A172 (cell line): Measurements from ENCODE around the gene HERPUD2. TPM values are rescaled to one million over a fixed set of nuclear protein-coding genes. Genes with fewer than 3 reads are reported as not detected.
A peak's percentile ranks its signal among the peaks of the same experiment; 100 is the strongest.
"Not testable (repeated sequence)": the region's sequence is repeated elsewhere in the genome, so short reads cannot be mapped to it uniquely, and the experiment has no call there.

Experiments used
- DNase-seq: peaks from one replicate; pipeline ENCODE4 v3.0.0-alpha.2; 2015; ENCODE audit warnings: low spot score
- total RNA-seq: library from RNA; depleted of rRNA; stranded (reverse); fragments of >200 nt; shearing (Covaris generic); gene quantifications from 2 replicates; pipeline ENCODE4 v1.2.3, GENCODE V29; 2014

Gene HERPUD2
- total RNA-seq, 1 experiment from 2014 or later = 19.6 TPM

DNA sequence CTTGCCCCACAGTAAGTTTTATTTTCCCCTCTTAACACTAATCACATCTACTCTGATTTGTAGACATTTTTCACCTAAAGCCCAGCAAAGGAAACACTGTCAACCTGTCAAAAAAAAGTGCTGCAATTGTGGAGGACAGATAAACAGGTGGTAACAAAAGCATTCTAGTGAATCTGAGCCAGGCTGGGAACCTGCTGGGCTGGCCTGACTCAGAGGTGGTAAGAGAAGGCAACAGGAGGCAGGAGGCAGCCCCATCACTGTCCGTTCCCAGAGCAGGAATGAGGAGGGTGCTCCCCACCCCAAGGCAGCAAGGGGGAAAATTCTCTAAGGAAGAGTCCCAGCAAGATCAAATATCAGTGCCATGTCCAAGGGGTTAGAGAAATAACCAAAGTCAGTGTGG lies 19.5 kb upstream of the HERPUD2 start:
- DNase-seq = no peak

DNA sequence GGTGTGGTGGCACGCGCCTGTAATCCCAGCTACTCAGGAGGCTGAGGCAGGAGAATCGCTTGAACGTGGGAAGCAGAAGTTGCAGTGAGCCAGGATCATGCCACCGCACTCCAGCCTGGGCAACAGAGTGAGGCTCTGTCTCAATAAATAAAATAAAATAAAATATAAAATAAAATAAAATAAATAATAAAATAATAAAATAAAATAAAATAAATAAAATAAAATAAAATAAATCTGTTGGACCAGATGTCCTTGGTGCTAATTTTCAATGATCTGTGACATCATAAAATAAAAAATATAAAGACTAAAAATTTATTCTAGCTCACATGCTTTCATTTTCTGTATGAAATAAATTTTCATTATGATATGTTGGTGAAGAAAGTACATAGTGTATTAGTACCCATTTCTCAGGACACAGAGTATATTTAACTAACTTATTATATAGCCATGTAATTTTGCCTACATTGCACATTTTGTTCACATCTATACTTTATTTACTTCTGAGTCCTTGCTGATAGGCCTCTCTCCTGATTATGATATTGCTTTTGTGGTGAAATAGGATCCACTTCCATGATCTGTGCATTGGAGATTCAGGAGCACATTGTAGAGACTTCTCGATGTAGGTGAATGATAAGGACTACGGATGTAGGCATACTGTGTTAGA lies 17.8 kb upstream of the HERPUD2 start:
- no peak for DNase-seq

- peak; percentile 31 for DNase-seq
Observed at GRCh38 chr7:35707422-35707821, 12.5 kb upstream of the HERPUD2 start.

- peak; percentile 47 for DNase-seq
Observed at GRCh38 chr7:35705932-35706461, 11.1 kb upstream of the HERPUD2 start.

- DNase-seq = no peak
Observed at GRCh38 chr7:35704261-35704660, 9.3 kb upstream of the HERPUD2 start.

DNA sequence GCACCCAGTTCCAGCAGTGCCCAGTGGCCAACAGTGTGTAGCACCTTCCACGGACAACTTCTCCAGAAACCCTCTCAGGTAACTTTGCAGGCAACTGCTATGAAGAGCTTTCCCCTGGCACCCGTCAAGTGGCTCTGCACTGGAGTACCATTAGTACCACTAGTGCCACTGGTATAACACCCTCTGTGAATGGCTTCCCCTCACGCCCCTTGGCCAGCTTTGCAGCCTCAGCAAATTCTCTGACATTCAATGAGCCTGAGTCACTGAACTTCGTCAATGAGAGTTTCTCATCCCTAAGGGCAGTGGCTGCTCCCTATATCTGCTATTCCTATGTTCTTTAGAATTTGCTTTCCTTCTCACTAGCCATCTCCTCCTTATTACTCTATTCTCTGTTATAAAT lies 7.6 kb upstream of the HERPUD2 start:
- DNase-seq = no peak

DNA sequence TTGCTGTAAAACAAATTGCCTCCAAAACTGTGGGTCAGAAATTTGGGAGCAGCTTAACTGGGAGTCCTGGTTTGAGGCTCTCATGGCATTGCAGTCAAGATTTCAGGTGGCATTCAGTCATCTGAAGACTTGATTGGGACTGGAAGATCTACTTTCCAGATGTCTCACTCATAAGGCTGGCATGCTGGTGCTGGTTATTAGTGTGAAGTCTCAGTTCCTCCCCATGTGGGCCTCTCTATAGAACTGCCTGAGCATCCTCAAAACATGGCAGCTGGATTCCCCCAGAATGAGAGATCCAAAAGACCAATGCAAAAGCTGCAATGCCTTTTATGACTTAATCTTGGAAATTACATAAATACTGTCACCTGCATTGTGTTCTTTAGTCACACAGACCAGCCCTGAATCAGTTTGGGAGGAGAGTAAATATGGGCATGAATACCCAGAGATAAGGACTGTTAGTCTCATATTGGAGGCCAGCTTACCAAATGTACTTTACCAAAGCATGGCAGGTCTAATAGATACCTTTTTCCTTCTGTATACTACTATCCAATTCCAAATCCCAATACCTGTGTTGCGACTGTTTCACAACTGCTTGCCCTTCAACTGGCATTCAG lies 6.5 kb upstream of the HERPUD2 start:
- no peak for DNase-seq

DNA sequence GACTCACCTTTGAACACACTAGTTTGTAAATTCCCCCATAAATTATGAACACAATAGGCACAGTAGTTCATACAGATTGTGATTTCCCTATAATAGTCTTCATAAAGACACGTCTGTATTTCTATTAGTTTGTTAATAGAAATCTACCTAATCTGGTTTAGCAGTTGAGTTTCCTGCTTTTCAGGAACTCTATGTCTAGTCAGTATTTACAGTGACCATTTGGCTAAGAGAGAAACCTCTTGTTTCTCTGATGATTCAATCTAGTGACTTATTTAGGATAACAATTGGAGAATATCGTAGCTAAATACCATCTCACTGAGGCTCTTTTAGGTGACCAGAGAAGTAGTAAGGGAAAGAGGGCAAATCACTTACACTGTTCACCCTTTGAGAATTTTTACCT lies 5.9 kb upstream of the HERPUD2 start:
- DNase-seq = no peak

DNA sequence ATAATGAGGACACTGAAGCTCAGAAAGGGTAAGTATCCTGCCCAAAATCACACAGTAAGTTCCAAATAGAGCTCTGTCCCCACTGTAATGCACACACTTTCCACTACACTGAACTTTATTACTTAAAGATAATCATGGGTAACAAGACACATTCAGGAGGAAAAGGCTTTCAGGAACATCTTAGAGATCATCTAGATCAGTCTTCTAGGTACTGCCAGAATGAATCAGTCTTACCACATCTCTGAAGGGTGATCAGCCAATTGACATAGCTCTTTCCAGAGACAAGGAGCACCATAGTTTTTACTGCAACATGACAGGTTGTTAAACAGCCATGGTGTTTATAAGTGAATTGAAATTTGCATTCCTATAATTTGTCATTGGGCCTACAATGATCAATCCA lies 5.4 kb upstream of the HERPUD2 start:
- DNase-seq = no peak

GRCh38 chr7:35699796-35700305 lies 4.9 kb upstream of the HERPUD2 start:
- no peak for DNase-seq

DNA sequence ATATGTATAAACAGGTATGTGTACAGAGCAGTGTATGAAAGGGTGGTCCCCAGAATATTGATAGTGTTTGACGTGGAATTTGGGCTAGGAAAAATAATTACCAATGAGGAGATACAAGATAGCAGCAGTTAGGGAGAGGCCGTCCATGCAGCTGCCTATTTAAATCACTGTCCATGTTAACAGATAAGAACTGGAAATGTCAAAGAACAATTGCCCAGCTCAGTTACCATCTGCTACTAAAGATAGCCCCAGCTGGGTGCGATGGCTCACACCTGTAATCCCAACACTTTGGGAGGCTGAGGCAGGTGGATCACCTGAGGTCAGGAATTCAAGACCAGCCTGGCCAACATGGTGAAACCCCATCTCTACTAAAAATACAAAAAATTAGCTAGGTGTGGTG lies 3.4 kb upstream of the HERPUD2 start:
- not testable (repeated sequence) for DNase-seq

GRCh38 chr7:35697414-35698175 lies 2.7 kb upstream of the HERPUD2 start:
- DNase-seq = peak; percentile 85

- DNase-seq = no peak
Observed at GRCh38 chr7:35695987-35696386, 1.1 kb upstream of the HERPUD2 start.

GRCh38 chr7:35695473-35695850 lies 527 bp upstream of the HERPUD2 start:
- peak; percentile 47 for DNase-seq

DNA sequence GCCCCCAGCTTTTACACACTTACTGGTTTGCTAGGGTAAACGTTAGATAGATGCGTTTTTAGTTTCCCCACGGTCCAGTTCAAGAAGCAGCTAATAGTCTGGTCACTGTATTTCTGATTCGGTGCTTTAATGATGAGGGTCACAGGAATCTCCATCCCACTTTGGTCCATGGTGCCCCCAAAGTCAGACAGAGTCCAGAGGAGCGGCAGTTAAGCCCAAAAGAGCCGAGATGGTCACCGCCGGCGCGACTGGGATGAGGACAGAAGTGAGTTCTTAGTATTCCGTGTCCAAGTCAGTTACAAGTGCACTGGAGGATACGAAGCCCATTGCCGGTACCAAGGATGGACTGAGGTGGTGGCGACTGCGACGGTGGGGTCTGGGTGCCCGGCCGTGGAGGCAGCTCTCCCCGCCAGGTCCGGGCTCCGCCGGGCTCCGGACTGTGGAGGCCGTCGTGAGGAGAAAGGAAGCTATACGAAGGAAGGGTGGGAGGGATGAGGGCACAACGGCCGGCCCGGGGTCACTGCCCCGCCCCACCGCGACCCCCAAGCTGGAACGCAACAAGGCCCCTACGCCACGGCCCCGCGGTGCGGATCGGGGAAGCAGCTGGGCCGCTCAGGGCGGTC lies 663 bp downstream of the HERPUD2 start:
- peak; percentile 14 for DNase-seq

GRCh38 chr7:35691827-35692307 lies 3.1 kb downstream of the HERPUD2 start:
- DNase-seq = no peak

GRCh38 chr7:35691366-35691765 lies 3.6 kb downstream of the HERPUD2 start:
- no peak for DNase-seq

DNA sequence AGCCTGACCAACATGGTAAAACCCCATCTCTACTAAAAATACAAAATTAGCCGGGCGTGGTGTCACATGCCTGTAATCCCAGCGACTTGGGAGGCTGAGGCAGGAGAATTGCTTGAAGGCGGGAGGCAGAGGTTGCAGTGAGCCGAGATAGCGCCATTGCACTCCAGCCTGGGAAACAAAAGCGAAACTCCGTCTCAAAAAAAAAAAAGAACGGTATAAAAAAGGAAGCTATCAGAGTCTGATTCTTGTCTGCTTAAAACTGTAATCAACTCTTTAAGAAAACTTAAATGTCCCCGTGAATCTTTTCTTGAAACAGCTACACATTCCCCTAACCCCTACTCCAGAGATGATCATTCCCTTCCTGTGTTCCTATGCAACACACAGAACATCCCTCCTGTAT lies 4.3 kb downstream of the HERPUD2 start:
- DNase-seq = not testable (repeated sequence)

DNA sequence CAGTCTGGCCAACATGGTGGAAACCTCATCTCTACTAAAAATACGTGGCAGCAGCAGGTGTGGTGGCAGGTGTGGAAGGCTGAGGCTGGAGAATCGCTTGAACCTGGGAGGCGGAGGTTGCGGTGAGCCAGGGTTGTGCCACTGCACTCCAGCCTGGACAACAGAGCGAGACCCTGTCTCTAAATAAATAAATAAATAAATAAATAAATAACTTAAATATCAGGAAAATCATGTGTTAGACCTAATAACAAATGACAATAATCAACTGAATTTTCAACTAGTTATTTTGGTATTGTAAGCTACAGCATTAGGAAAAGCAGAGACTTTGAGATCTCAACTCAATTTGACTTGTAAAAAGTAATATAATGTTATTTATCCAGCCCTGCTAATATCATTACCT lies 9.2 kb downstream of the HERPUD2 start:
- DNase-seq = no peak

- no peak for DNase-seq
Observed at GRCh38 chr7:35681231-35682029, 13.5 kb downstream of the HERPUD2 start.

DNA sequence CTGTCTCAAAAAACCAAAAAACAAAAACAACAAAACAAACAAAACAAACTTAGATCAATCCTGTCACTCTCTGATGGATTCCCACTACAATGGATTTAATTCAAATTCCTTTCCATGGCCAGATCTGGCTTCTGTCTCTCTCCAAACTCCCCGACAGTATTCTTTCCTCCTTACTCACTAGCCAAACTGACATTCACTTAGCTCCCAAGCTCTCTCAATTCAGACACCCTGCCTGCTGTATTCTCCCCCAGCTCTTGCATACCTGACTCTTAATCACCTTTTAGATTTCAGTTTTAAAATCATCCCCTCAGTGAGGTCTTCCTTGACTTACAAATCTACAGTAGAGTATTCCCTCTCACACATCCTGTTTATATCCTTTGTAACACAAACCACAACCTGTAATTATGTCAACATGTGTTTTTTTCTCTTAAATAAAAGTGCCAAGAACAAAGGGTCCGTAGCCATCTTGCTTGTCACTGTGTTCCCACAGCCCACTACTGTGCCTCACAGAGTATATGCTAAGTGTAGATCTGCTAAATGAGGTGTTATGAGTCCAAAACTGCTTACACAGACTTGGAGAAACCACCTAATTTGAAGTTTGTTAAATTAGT lies 14.4 kb downstream of the HERPUD2 start:
- no peak for DNase-seq
